Endothelial cell of umbilical vein (primary cell): ENCODE measurements around the gene FBXW10B.
"Not testable (repeated sequence)": the region's sequence is repeated elsewhere in the genome, so short reads cannot be mapped to it uniquely, and the experiment has no call there.

Experiments used
- EZH2 ChIP-seq: IDR thresholded peaks from 2 replicates; pipeline ENCODE4 v1.6.1; 2012; ENCODE audit warnings: borderline replicate concordance, low read depth, mild to moderate bottlenecking, moderate library complexity, low read length, inconsistent platforms; ENCODE audit not compliant: severe bottlenecking
- GATA2 ChIP-seq: IDR thresholded peaks from 2 replicates; pipeline ENCODE4 v1.7.0; 2011; ENCODE audit warnings: low read depth, mild to moderate bottlenecking, moderate library complexity, mixed read lengths, low read length; ENCODE audit not compliant: insufficient read length, insufficient read depth
- POLR2AphosphoS5 ChIP-seq: IDR thresholded peaks from 2 replicates; pipeline ENCODE4 v1.6.1; 2012; ENCODE audit warnings: low read depth, mild to moderate bottlenecking, control low read depth, low read length, moderate library complexity; ENCODE audit not compliant: insufficient read depth
- TF ChIP-seq, protein P1 (sequence below), 2 donors: IDR thresholded peaks; 1 replicate in 1 of 2; 2 replicates in 1 of 2; pipeline ENCODE4 v1.5.1; 2011; ENCODE audit warnings: low read length in 2 of 2, mild to moderate bottlenecking in 2 of 2, moderate library complexity in 2 of 2, control low read depth in 1 of 2, inconsistent platforms in 1 of 2, low read depth in 1 of 2; ENCODE audit not compliant: insufficient read depth in 1 of 2; ENCODE audit errors: extremely low read depth in 1 of 2

- TF ChIP-seq POLR2AphosphoS5, EZH2, GATA2: not testable (repeated sequence)
- TF ChIP-seq, protein P1, sequence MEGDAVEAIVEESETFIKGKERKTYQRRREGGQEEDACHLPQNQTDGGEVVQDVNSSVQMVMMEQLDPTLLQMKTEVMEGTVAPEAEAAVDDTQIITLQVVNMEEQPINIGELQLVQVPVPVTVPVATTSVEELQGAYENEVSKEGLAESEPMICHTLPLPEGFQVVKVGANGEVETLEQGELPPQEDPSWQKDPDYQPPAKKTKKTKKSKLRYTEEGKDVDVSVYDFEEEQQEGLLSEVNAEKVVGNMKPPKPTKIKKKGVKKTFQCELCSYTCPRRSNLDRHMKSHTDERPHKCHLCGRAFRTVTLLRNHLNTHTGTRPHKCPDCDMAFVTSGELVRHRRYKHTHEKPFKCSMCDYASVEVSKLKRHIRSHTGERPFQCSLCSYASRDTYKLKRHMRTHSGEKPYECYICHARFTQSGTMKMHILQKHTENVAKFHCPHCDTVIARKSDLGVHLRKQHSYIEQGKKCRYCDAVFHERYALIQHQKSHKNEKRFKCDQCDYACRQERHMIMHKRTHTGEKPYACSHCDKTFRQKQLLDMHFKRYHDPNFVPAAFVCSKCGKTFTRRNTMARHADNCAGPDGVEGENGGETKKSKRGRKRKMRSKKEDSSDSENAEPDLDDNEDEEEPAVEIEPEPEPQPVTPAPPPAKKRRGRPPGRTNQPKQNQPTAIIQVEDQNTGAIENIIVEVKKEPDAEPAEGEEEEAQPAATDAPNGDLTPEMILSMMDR (IDR thresholded peaks at IDR 0.05; ENCODE audit: extremely low read depth in 1 of 2, insufficient read depth in 1 of 2, low read depth in 1 of 2, low read length in 2 of 2), result not testable (repeated sequence)
Observed at GRCh38 chr17:15642014-15642413, 22.5 kb upstream of the FBXW10B start.
